ENCODE data around the gene SYCN. TPM values are rescaled to one million over a fixed set of nuclear protein-coding genes. Genes with fewer than 3 reads are reported as not detected.

The SYCN gene
- total and polyA plus RNA-seq, 2 donors (not counting 3 experiments of a cell fraction or from before 2014, with no cell fraction given) = not detected

DNA sequence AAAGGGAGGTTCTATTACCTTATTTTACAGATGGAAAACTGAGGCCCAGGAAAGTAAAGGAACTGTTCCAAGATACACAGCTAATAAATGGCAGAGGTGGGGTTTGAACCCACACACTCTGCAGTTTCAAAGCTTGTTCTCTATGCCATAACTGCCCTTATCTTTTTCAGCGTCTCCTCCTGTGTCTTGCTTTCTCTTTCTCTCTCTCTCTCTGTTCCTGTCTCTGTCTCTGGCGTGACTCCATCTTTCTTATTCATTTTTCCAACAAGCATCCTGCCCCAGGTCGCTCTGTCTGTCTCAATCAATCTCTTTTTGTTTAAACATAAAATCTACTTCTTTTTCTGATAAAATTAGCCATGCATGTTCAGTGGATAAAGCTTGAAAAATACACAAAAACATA, 47.8 kb upstream of the SYCN start:
- DNase-seq (ENCODE audit: low read depth, low spot score) = no peak
- Histone ChIP-seq H3K4me3 (replicated peaks in 1 of 3; ENCODE audit: insufficient read depth in 1 of 3, low read depth in 1 of 3, low read length in 3 of 3) (no peak overlapping the region), H3K27me3 (ENCODE audit: control insufficient read depth in 2 of 2, insufficient read depth in 2 of 2, low read length in 2 of 2) (peaks cover 32 to 36% of the 10 kb centered on the region in 2 experiments), H3K36me3 (ENCODE audit: control insufficient read depth in 2 of 2, extremely low read depth in 1 of 2, insufficient read depth in 2 of 2, low read length in 2 of 2) (no peaks in the 10 kb centered on the region), H3K79me2 (ENCODE audit: control insufficient read depth, insufficient read depth, low read length) (no peaks in the 10 kb centered on the region), H3K9me3 (replicated peaks; ENCODE audit: control insufficient read depth, insufficient read depth, low read length) (no peaks in the 10 kb centered on the region), H4K20me1 (replicated peaks; ENCODE audit: control insufficient read depth, extremely low read depth, insufficient read depth, low read length) (no peaks in the 10 kb centered on the region), H3K4me2 (ENCODE audit: insufficient read depth, low read length) (no peak overlapping the region), H2AFZ (ENCODE audit: low read depth, low read length) (no peak overlapping the region), H3K4me1 (ENCODE audit: control insufficient read depth, extremely low read depth, insufficient read depth, low read length) (no peaks in the 10 kb centered on the region), H3K9ac (replicated peaks; ENCODE audit: extremely low read depth, insufficient read depth, low read length) (no peak overlapping the region), H3K27ac (ENCODE audit: insufficient read depth, low read depth, low read length) (no peak overlapping the region), H3K9me1 (replicated peaks; ENCODE audit: control insufficient read depth, extremely low read depth, insufficient read depth, low read length) (no peaks in the 10 kb centered on the region)
- no peak for FAIRE-seq
- dilution Hi-C loops (cut with MboI; ENCODE audit: extremely low pct_ligation_motif_present, low sequenced_read_pairs) = no loop called here
- no peak for TF ChIP-seq POLR2AphosphoS5 (IDR thresholded peaks at IDR 0.05; ENCODE audit: insufficient read depth, low read depth, low read length)
- no peak for TF ChIP-seq FOS (IDR thresholded peaks at IDR 0.05; ENCODE audit: borderline replicate concordance, insufficient read depth, low read length)
- TF ChIP-seq POLR2A (IDR thresholded peaks at IDR 0.05; ENCODE audit: low read depth, low read length) = no peak
- no peak for TF ChIP-seq EZH2 (IDR thresholded peaks at IDR 0.05; ENCODE audit: borderline replicate concordance, low read depth, low read length, severe bottlenecking)
- TF ChIP-seq, protein P1, sequence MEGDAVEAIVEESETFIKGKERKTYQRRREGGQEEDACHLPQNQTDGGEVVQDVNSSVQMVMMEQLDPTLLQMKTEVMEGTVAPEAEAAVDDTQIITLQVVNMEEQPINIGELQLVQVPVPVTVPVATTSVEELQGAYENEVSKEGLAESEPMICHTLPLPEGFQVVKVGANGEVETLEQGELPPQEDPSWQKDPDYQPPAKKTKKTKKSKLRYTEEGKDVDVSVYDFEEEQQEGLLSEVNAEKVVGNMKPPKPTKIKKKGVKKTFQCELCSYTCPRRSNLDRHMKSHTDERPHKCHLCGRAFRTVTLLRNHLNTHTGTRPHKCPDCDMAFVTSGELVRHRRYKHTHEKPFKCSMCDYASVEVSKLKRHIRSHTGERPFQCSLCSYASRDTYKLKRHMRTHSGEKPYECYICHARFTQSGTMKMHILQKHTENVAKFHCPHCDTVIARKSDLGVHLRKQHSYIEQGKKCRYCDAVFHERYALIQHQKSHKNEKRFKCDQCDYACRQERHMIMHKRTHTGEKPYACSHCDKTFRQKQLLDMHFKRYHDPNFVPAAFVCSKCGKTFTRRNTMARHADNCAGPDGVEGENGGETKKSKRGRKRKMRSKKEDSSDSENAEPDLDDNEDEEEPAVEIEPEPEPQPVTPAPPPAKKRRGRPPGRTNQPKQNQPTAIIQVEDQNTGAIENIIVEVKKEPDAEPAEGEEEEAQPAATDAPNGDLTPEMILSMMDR (IDR thresholded peaks at IDR 0.05; ENCODE audit: extremely low read depth in 1 of 2, insufficient read depth in 1 of 2, low read depth in 1 of 2, low read length in 2 of 2) = no peak
- no peak for TF ChIP-seq JUN (IDR thresholded peaks at IDR 0.05; ENCODE audit: borderline replicate concordance, insufficient read depth, insufficient read length, low read depth)
- no peak for TF ChIP-seq MYC (IDR thresholded peaks at IDR 0.05; ENCODE audit: low read depth, low read length)
- CTCF ChIA-PET = no interaction called here
- POLR2A ChIA-PET = no interaction called here
- BruUV-seq (replicated peaks) = no TSS peak
- intact Hi-C loops (cut with micrococcal nuclease) = no loop called here
